ENCODE measurements around the gene TPK1.

DNA sequence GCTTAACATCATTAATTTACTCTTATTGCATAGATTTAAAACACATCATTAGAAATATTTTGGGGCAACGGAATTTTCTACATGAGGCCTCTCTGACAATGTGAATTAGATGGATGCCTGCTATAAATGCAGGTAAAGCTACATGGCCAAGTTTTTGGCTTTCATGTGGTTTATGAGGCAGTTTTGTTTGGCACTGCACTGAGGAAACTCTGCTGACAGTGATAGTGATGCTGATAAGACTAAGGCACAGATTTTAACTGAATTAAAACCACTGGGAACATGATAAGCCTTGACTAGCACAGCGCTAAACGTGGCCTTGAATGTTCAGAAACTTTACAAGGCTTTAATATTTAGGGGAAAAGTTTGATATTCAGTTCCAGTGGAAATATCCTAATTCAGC is 318.1 kb downstream of the TPK1 start:
- TF ChIP-seq, protein P1, sequence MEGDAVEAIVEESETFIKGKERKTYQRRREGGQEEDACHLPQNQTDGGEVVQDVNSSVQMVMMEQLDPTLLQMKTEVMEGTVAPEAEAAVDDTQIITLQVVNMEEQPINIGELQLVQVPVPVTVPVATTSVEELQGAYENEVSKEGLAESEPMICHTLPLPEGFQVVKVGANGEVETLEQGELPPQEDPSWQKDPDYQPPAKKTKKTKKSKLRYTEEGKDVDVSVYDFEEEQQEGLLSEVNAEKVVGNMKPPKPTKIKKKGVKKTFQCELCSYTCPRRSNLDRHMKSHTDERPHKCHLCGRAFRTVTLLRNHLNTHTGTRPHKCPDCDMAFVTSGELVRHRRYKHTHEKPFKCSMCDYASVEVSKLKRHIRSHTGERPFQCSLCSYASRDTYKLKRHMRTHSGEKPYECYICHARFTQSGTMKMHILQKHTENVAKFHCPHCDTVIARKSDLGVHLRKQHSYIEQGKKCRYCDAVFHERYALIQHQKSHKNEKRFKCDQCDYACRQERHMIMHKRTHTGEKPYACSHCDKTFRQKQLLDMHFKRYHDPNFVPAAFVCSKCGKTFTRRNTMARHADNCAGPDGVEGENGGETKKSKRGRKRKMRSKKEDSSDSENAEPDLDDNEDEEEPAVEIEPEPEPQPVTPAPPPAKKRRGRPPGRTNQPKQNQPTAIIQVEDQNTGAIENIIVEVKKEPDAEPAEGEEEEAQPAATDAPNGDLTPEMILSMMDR (IDR thresholded peaks at IDR 0.05; ENCODE audit: low read depth, low read length, poor library complexity, severe bottlenecking), result no peak
- TF ChIP-seq EZH2phosphoT487 (IDR thresholded peaks at IDR 0.05; ENCODE audit: borderline replicate concordance, low read length), result no peak

Measured in DOHH2 (cell line).